ENCODE data around the gene RPS18.

GRCh38 chr6:33315793-33316602 lies 44.1 kb downstream of the RPS18 start:
- TF ChIP-seq GATA3 (IDR thresholded peaks at IDR 0.05; ENCODE audit: low read depth, low read length) (no peak), GATA2 (IDR thresholded peaks at IDR 0.05; ENCODE audit: low read depth, low read length) (no peak)

All from SH-SY5Y (cell line).